Kidney epithelial cell (primary cell): ENCODE data around the gene FANCG. TPM values are rescaled to one million over a fixed set of nuclear protein-coding genes. Genes with fewer than 3 reads are reported as not detected.

Experiments used
- DNase-seq: peaks from one replicate; pipeline ENCODE4 v3.0.0-alpha.2; 2010; ENCODE audit warnings: low read depth
- H3K27me3 ChIP-seq: 2 replicates; pipeline ENCODE4 v1.6.0; 2011; ENCODE audit warnings: low read length; ENCODE audit not compliant: control insufficient read depth, insufficient read depth
- H3K36me3 ChIP-seq: 2 replicates; pipeline ENCODE4 v1.5.1; 2011; ENCODE audit warnings: low read length; ENCODE audit not compliant: control insufficient read depth, insufficient read depth
- H3K4me3 ChIP-seq: 2 replicates; pipeline ENCODE4 v1.5.1; 2011; ENCODE audit warnings: low read depth, mild to moderate bottlenecking, control low read depth, low read length
- CTCF ChIP-seq: IDR thresholded peaks from 2 replicates; pipeline ENCODE4 v1.5.1; 2011; ENCODE audit warnings: mild to moderate bottlenecking, moderate library complexity, low read length, control low read depth, inconsistent platforms; ENCODE audit not compliant: insufficient read depth, poor library complexity, severe bottlenecking
- total RNA-seq: library from RNA; depleted of rRNA; stranded (reverse); fragments of >200 nt; gene quantifications from 2 replicates; pipeline ENCODE4 v1.2.3, GENCODE V29; 2015

The FANCG gene
- total RNA-seq, 1 donor from 2014 or later, result 22.3 TPM

- TF ChIP-seq CTCF, result no peak
- peaks cover 3% of the 10 kb centered on the region for H3K36me3 ChIP-seq
- no peaks in the 10 kb centered on the region for H3K27me3 ChIP-seq
- no peak for DNase-seq
- H3K4me3 ChIP-seq, result no peak overlapping the region
These were observed 25.4 kb downstream of the FANCG start for GRCh38 chr9:35054185-35054835.

- Histone ChIP-seq H3K4me3 (no peak overlapping the region), H3K36me3 (peaks cover 1% of the 10 kb centered on the region), H3K27me3 (no peaks in the 10 kb centered on the region)
- no peak for DNase-seq
- TF ChIP-seq CTCF, result peak; percentile 62
These were observed 28.4 kb downstream of the FANCG start for GRCh38 chr9:35051069-35051967.

- H3K27me3 ChIP-seq, result no peaks in the 10 kb centered on the region
These were observed 31.2 kb downstream of the FANCG start for GRCh38 chr9:35048511-35048910.

GRCh38 chr9:35044071-35044470, 35.7 kb downstream of the FANCG start:
- no peak for DNase-seq
- no peak overlapping the region for H3K4me3 ChIP-seq
- no peaks in the 10 kb centered on the region for H3K36me3 ChIP-seq
- TF ChIP-seq CTCF, result no peak
- H3K27me3 ChIP-seq, result no peaks in the 10 kb centered on the region

More at GRCh38 chr9:35048511-35048910, 31.2 kb downstream of the FANCG start:
- Histone ChIP-seq H3K4me3 (no peak overlapping the region), H3K36me3 (peaks cover 1% of the 10 kb centered on the region)
- DNase-seq, result no peak
- no peak for TF ChIP-seq CTCF

- Histone ChIP-seq H3K27me3 (no peaks in the 10 kb centered on the region), H3K4me3 (no peak overlapping the region), H3K36me3 (no peaks in the 10 kb centered on the region)
- no peak for TF ChIP-seq CTCF
- no peak for DNase-seq
These were observed 36.7 kb downstream of the FANCG start for GRCh38 chr9:35042891-35043545.
